H1 (cell line): Measurements from ENCODE around the gene TSPAN9. TPM values are rescaled to one million over a fixed set of nuclear protein-coding genes. Genes with fewer than 3 reads are reported as not detected.

Experiments
- CTCF ChIA-PET: fragments of 300-600 bp; sonication (Branson Sonifier 250); formaldehyde crosslinking; loops from one replicate; lab custom pipeline; 2021; ENCODE audit not compliant: partially characterized antibody; lab: Charles Lee
- POLR2A ChIA-PET: fragments of 300-600 bp; sonication (Branson Sonifier 250); formaldehyde crosslinking; loops from one replicate; lab custom pipeline; 2021; ENCODE audit warnings: inconsistent platforms; ENCODE audit not compliant: partially characterized antibody; lab: Charles Lee
- DNase-seq, 2 experiments: peaks; one replicate each; pipeline versions ENCODE4 v3.0.0 to v3.0.0-alpha.2; 2010 to 2022; ENCODE audit warnings: low spot score in 2 of 2, low read depth in 1 of 2, mixed read lengths in 1 of 2
- FAIRE-seq: peaks from 2 replicates; lab custom pipeline; 2011; peaks lifted over from hg19 to GRCh38; lab: Jason Lieb, UNC
- H2AFZ ChIP-seq: 2 replicates; pipeline ENCODE4 v1.8.1; 2012; ENCODE audit warnings: low read length, inconsistent platforms
- H2AK5ac ChIP-seq: 2 replicates; pipeline ENCODE4 v1.6.1; 2013; ENCODE audit warnings: low read depth, low read length
- H2BK120ac ChIP-seq: replicated peaks from 2 replicates; pipeline ENCODE3; 2013; ENCODE audit warnings: low read depth, low read length, inconsistent platforms
- H2BK12ac ChIP-seq: 2 replicates; pipeline ENCODE4 v1.6.1; 2013; ENCODE audit warnings: low read depth, low read length
- H2BK15ac ChIP-seq: 2 replicates; pipeline ENCODE4 v1.6.1; 2013; ENCODE audit warnings: low read length
- H2BK20ac ChIP-seq: 2 replicates; pipeline ENCODE4 v1.6.1; 2013; ENCODE audit warnings: low read length
- H2BK5ac ChIP-seq: 2 replicates; pipeline ENCODE4 v1.6.1; 2013; ENCODE audit warnings: low read depth, low read length
- H3K14ac ChIP-seq: 2 replicates; pipeline ENCODE4 v1.6.1; 2013; ENCODE audit warnings: inconsistent platforms; ENCODE audit not compliant: insufficient read length
- H3K18ac ChIP-seq: 2 replicates; pipeline ENCODE4 v1.6.1; 2013; ENCODE audit warnings: low read length; ENCODE audit errors: extremely low read depth
- H3K23ac ChIP-seq: 2 replicates; pipeline ENCODE4 v1.6.1; 2013; ENCODE audit warnings: inconsistent platforms; ENCODE audit not compliant: insufficient read length
- H3K23me2 ChIP-seq: 2 replicates; pipeline ENCODE4 v1.6.1; 2013; ENCODE audit warnings: low read depth, low read length
- H3K27ac ChIP-seq: 2 replicates; pipeline ENCODE4 v1.6.1; 2011; ENCODE audit warnings: low read depth, low read length, inconsistent platforms
- H3K27me3 ChIP-seq, 4 experiments: replicated peaks in 1 of 4; 1 replicate in 1 of 4; 2 replicates in 3 of 4; pipeline versions ENCODE4 v1.6.1 to v1.8.1; 2011 to 2013; ENCODE audit warnings: low read length in 3 of 4, mild to moderate bottlenecking in 3 of 4, inconsistent platforms in 2 of 4, mixed read lengths in 2 of 4, moderate library complexity in 1 of 4; ENCODE audit not compliant: control insufficient read depth in 3 of 4, insufficient read depth in 3 of 4; ENCODE audit errors: extremely low read depth in 1 of 4
- H3K36me3 ChIP-seq, 4 experiments: 2 replicates each; pipeline versions ENCODE4 v1.6.1 to v1.8.1; 2011 to 2013; ENCODE audit warnings: mild to moderate bottlenecking in 4 of 4, low read length in 3 of 4, moderate library complexity in 2 of 4, control low read depth in 1 of 4, inconsistent platforms in 1 of 4; ENCODE audit not compliant: insufficient read depth in 4 of 4, control insufficient read depth in 2 of 4
- H3K4ac ChIP-seq: replicated peaks from 2 replicates; pipeline ENCODE3; 2013; ENCODE audit warnings: low read length, low read depth, mixed read lengths, inconsistent platforms; ENCODE audit not compliant: insufficient read length
- H3K4me1 ChIP-seq, 4 experiments: replicated peaks in 1 of 4; 1 replicate in 1 of 4; 2 replicates in 3 of 4; pipeline versions ENCODE4 v1.6.1 to v1.8.1; 2011 to 2013; ENCODE audit warnings: low read length in 3 of 4, inconsistent platforms in 2 of 4, mixed read lengths in 1 of 4; ENCODE audit not compliant: insufficient read depth in 4 of 4, control insufficient read depth in 3 of 4
- H3K4me2 ChIP-seq, 2 experiments: 2 replicates each; pipeline versions ENCODE4 v1.6.1 to v1.8.1; 2011 to 2013; ENCODE audit warnings: low read depth in 2 of 2, low read length in 2 of 2, control low read depth in 1 of 2, inconsistent platforms in 1 of 2, mild to moderate bottlenecking in 1 of 2; ENCODE audit not compliant: insufficient read depth in 1 of 2
- H3K4me3 ChIP-seq, 4 experiments: fragments of 200-600, 300-600 bp in 1 of 4; sonication (generic), shearing (Covaris generic), sonication (Bioruptor Twin) in 1 of 4; 2 replicates each; pipeline versions ENCODE4 v1.5.1 to v1.8.1; 2011 to 2016; ENCODE audit warnings: low read length in 4 of 4, low read depth in 3 of 4, control low read depth in 2 of 4, inconsistent platforms in 2 of 4, mild to moderate bottlenecking in 2 of 4, mixed read lengths in 1 of 4, moderate library complexity in 1 of 4; ENCODE audit not compliant: insufficient read depth in 2 of 4; ENCODE audit errors: extremely low read depth in 1 of 4
- H3K56ac ChIP-seq: replicated peaks from 2 replicates; pipeline ENCODE3; 2013; ENCODE audit warnings: low read depth, mild to moderate bottlenecking, mixed read lengths, low read length, inconsistent platforms; ENCODE audit not compliant: insufficient read length
- H3K79me1 ChIP-seq: 2 replicates; pipeline ENCODE4 v1.6.1; 2013; ENCODE audit warnings: low read depth, low read length, control low read depth
- H3K79me2 ChIP-seq, 2 experiments: 2 replicates each; pipeline versions ENCODE4 v1.6.1 to v1.8.1; 2012 to 2013; ENCODE audit warnings: low read length in 2 of 2, mild to moderate bottlenecking in 2 of 2, inconsistent platforms in 1 of 2; ENCODE audit not compliant: insufficient read depth in 2 of 2, control insufficient read depth in 1 of 2
- H3K9ac ChIP-seq, 4 experiments: replicated peaks in 1 of 4; 1 replicate in 1 of 4; 2 replicates in 3 of 4; pipeline versions ENCODE4 v1.6.1 to v1.8.1; 2011 to 2013; ENCODE audit warnings: low read depth in 3 of 4, low read length in 3 of 4, control low read depth in 2 of 4, mild to moderate bottlenecking in 2 of 4, moderate library complexity in 2 of 4, inconsistent platforms in 1 of 4; ENCODE audit errors: extremely low read depth in 1 of 4
- H3K9me3 ChIP-seq, 2 experiments: 2 replicates each; pipeline versions ENCODE4 v1.6.1 to v1.8.1; 2012 to 2013; ENCODE audit warnings: mild to moderate bottlenecking in 2 of 2, moderate library complexity in 2 of 2, control low read depth in 1 of 2, inconsistent platforms in 1 of 2, low read depth in 1 of 2, low read length in 1 of 2, mixed read lengths in 1 of 2; ENCODE audit not compliant: insufficient read depth in 2 of 2
- H4K20me1 ChIP-seq, 2 experiments: replicated peaks in 1 of 2; 2 replicates each; pipeline versions ENCODE3 to v1.8.1; 2011 to 2013; ENCODE audit warnings: inconsistent platforms in 2 of 2, low read length in 2 of 2, mild to moderate bottlenecking in 1 of 2; ENCODE audit not compliant: insufficient read depth in 2 of 2, control insufficient read depth in 1 of 2
- H4K5ac ChIP-seq: 2 replicates; pipeline ENCODE4 v1.6.1; 2013; ENCODE audit warnings: low read length, low read depth, mixed read lengths, inconsistent platforms; ENCODE audit not compliant: insufficient read length
- H4K8ac ChIP-seq: 2 replicates; pipeline ENCODE4 v1.8.0; 2013; ENCODE audit warnings: mild to moderate bottlenecking, moderate library complexity, low read length, inconsistent platforms; ENCODE audit not compliant: insufficient read depth; ENCODE audit errors: extremely low read depth
- H4K91ac ChIP-seq: replicated peaks from 2 replicates; pipeline ENCODE3; 2013; ENCODE audit warnings: low read length, mixed read lengths, inconsistent platforms; ENCODE audit not compliant: insufficient read length
- BACH1 ChIP-seq: IDR thresholded peaks from 2 replicates; pipeline ENCODE4 v1.6.1; 2012; ENCODE audit warnings: low read length, improper control_type of control experiment
- BRCA1 ChIP-seq: IDR thresholded peaks from 2 replicates; pipeline ENCODE4 v1.6.1; 2012; ENCODE audit warnings: low read depth, low read length, improper control_type of control experiment
- CEBPB ChIP-seq: IDR thresholded peaks from 2 replicates; pipeline ENCODE4 v1.6.1; 2012; ENCODE audit warnings: low read depth, low read length
- CHD2 ChIP-seq: IDR thresholded peaks from 2 replicates; pipeline ENCODE4 v1.6.1; 2012; ENCODE audit warnings: low read length, improper control_type of control experiment
- GTF2F1 ChIP-seq: IDR thresholded peaks from 2 replicates; pipeline ENCODE4 v1.6.1; 2012; ENCODE audit warnings: low read depth, low read length, improper control_type of control experiment, borderline replicate concordance
- MAFK ChIP-seq: IDR thresholded peaks from 2 replicates; pipeline ENCODE4 v1.6.1; 2012; ENCODE audit warnings: low read depth, mild to moderate bottlenecking, improper control_type of control experiment, low read length
- RXRA ChIP-seq: IDR thresholded peaks from 2 replicates; pipeline ENCODE4 v1.6.1; 2011; ENCODE audit warnings: low read depth, mild to moderate bottlenecking, low read length, moderate library complexity; ENCODE audit not compliant: insufficient read depth
- SP2 ChIP-seq: IDR thresholded peaks from 2 replicates; pipeline ENCODE4 v1.6.1; 2012; ENCODE audit warnings: mild to moderate bottlenecking, low read length, inconsistent platforms
- TCF12 ChIP-seq: IDR thresholded peaks from 2 replicates; pipeline ENCODE4 v1.6.1; 2011; ENCODE audit warnings: low read depth, mild to moderate bottlenecking, low read length
- YY1 ChIP-seq: IDR thresholded peaks from 2 replicates; pipeline ENCODE4 v1.6.1; 2011; ENCODE audit warnings: low read depth, mild to moderate bottlenecking, low read length
- WGBS, 2 experiments: shearing (Covaris generic) in 1 of 2; methylation state at CpG; one replicate each; pipeline versions ENCODE4 v1.1.6 to v1.1.7; 2013 to 2015; ENCODE audit warnings: low lambda C conversion rate in 2 of 2, mixed read lengths in 2 of 2, inconsistent platforms in 1 of 2, low coverage in 1 of 2, missing lambda C conversion rate in 1 of 2; ENCODE audit not compliant: insufficient replicate concordance in 2 of 2, insufficient coverage in 1 of 2, insufficient read length in 1 of 2; ENCODE audit errors: extremely low coverage in 1 of 2, missing lambda C conversion rate in 1 of 2; 5-methylcytosine and 5-hydroxymethylcytosine counted together
- polyA plus RNA-seq, 7 experiments: library from polyadenylated mRNA; depleted of rRNA in 3 of 7; stranded (reverse) in 5 of 7; unstranded in 2 of 7; fragments of >200 nt in 5 of 7; fragments of 200-250 nt in 2 of 7; gene quantifications; 1 replicate in 5 of 7; 2 replicates in 1 of 7; 4 replicates in 1 of 7; pipeline versions ENCODE4 v1.2.1 to v1.2.3, GENCODE V29; 2011 to 2013; ENCODE audit warnings: missing spikeins in 2 of 7, mixed read lengths in 2 of 7
- total RNA-seq: library from RNA; stranded (reverse); fragmentation: NEBNext Ultra II Directional; extraction: Animal tissue kit (Norgen Biotek cat#: 25700); gene quantifications from 2 replicates; pipeline ENCODE4 v1.2.1, GENCODE V29; 2021

The TSPAN9 gene
- total and polyA plus RNA-seq, 2 of the 8 experiments (the other 6 are each of a cell fraction or from before 2014, with no cell fraction given), result 11.5 to 29.1 TPM

DNA sequence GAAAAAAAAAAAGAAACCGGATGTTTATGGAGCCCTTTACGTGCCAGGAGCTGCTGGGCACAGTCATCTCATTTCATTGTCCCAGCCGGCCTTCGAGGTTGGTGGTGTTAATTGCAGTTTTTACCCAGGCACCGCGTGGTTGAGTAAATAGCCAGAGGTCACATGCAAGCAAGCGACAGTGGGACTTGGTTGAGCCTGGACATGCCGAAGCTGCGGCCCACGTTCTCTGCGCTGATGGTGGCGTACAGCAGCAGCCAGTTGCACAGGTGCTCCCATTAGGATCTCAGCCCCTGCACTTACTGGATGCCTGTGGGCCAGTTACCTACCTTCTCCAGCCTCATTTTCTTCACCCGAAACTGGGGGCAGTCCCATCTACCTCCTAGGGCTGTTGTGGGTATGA, 54.0 kb downstream of the TSPAN9 start:
- H4K20me1 ChIP-seq, result peaks cover 0 to 2% of the 10 kb centered on the region in 2 experiments
- CTCF ChIA-PET, result interaction anchor here (0.6 to 16.5 kb wide), 5 partner anchors 9 to 673 kb away, joined by 3 to 448 read pairs (median 15); no protein-coding TSS in a partner anchor
- no peak for DNase-seq

More for the DNA sequence above, 54.0 kb downstream of the TSPAN9 start:
- H3K4me2 ChIP-seq, result no peak overlapping the region
- H3K9me3 ChIP-seq, result no peaks in the 10 kb centered on the region
- no peak overlapping the region for H3K18ac ChIP-seq
- no peak overlapping the region for H3K9ac ChIP-seq
- H3K23ac ChIP-seq, result no peak overlapping the region
- no peak overlapping the region for H4K5ac ChIP-seq
- H2BK5ac ChIP-seq, result no peak overlapping the region; the same call in 1 of the 2 replicates
- H2BK120ac ChIP-seq, result no peak overlapping the region
- POLR2A ChIA-PET, result no interaction called here
- no peak overlapping the region for H3K14ac ChIP-seq
- no peak overlapping the region for H4K91ac ChIP-seq
- H3K56ac ChIP-seq, result no peak overlapping the region
- 89% methylated on average over 12 of the region's 13 CpGs; no CpG with 5 or more reads in 1 of the 2 experiments for WGBS, 2 experiments
- H3K27ac ChIP-seq, result no peak overlapping the region
- H2BK15ac ChIP-seq, result 0 out of 2 replicates have a peak overlapping the region, but pooled peaks have one; percentile 1
- no peaks in the 10 kb centered on the region; the same call in 1 of the 2 replicates for H3K79me1 ChIP-seq
- no peak overlapping the region for H4K8ac ChIP-seq
- H3K4me1 ChIP-seq, result peaks cover 0 to 6% (median 3%) of the 10 kb centered on the region in 4 experiments; a peak in 3 of 7 replicates
- no peaks in the 10 kb centered on the region for H3K79me2 ChIP-seq
- H3K36me3 ChIP-seq, result no peaks in the 10 kb centered on the region
- peaks cover 1% of the 10 kb centered on the region; the same call in 1 of the 2 replicates for H3K23me2 ChIP-seq
- H2BK12ac ChIP-seq, result no peak overlapping the region
- no peaks in the 10 kb centered on the region for H3K27me3 ChIP-seq
- no peak overlapping the region for H3K4ac ChIP-seq
- H3K4me3 ChIP-seq, result no peak overlapping the region
- TF ChIP-seq TCF12 (no peak), SP2 (no peak), BRCA1 (no peak), GTF2F1 (no peak), RXRA (no peak), YY1 (no peak), BACH1 (no peak), CHD2 (no peak), CEBPB (no peak), MAFK (no peak)
- H2AK5ac ChIP-seq, result peak overlapping the region; percentile 25; the same call in 1 of the 2 replicates
- no peak overlapping the region for H2AFZ ChIP-seq
- no peak for FAIRE-seq
- no peak overlapping the region for H2BK20ac ChIP-seq
